Astrocyte (in vitro differentiated cells and primary cell): ENCODE data around the gene AP1B1. TPM values are rescaled to one million over a fixed set of nuclear protein-coding genes. Genes with fewer than 3 reads are reported as not detected.

Experiments used
- DNase-seq: peaks from one replicate; pipeline ENCODE4 v3.0.0-alpha.2; 2010; ENCODE audit warnings: low read depth
- FAIRE-seq: peaks from 2 replicates; lab custom pipeline; 2011; peaks lifted over from hg19 to GRCh38; lab: Jason Lieb, UNC
- H2AFZ ChIP-seq: 2 replicates; pipeline ENCODE4 v1.6.0; 2012; ENCODE audit warnings: low read depth, low read length, inconsistent platforms
- H3K27ac ChIP-seq: 2 replicates; pipeline ENCODE4 v1.5.1; 2011; ENCODE audit warnings: low read depth, low read length, inconsistent platforms
- H3K27me3 ChIP-seq: 2 replicates; pipeline ENCODE4 v1.6.0; 2011; ENCODE audit warnings: low read length, inconsistent platforms; ENCODE audit not compliant: insufficient read depth
- H3K36me3 ChIP-seq: 2 replicates; pipeline ENCODE4 v1.5.1; 2011; ENCODE audit warnings: low read length, inconsistent platforms; ENCODE audit not compliant: insufficient read depth
- H3K4me1 ChIP-seq: 2 replicates; pipeline ENCODE4 v1.5.1; 2011; ENCODE audit warnings: low read length, inconsistent platforms; ENCODE audit not compliant: insufficient read depth
- H3K4me2 ChIP-seq: 2 replicates; pipeline ENCODE4 v1.6.0; 2012; ENCODE audit warnings: low read length, inconsistent platforms
- H3K4me3 ChIP-seq: 2 replicates; pipeline ENCODE4 v1.5.1; 2011; ENCODE audit warnings: low read depth, mild to moderate bottlenecking, low read length, inconsistent platforms; ENCODE audit not compliant: insufficient read depth
- H3K79me2 ChIP-seq: 2 replicates; pipeline ENCODE4 v1.6.0; 2012; ENCODE audit warnings: mild to moderate bottlenecking, low read length, inconsistent platforms; ENCODE audit not compliant: insufficient read depth
- H3K9ac ChIP-seq: 2 replicates; pipeline ENCODE4 v1.6.0; 2012; ENCODE audit warnings: mild to moderate bottlenecking, low read length, inconsistent platforms
- H3K9me3 ChIP-seq: 2 replicates; pipeline ENCODE4 v1.5.1; 2012; ENCODE audit warnings: low read depth, mild to moderate bottlenecking, low read length, inconsistent platforms; ENCODE audit not compliant: insufficient read depth
- H4K20me1 ChIP-seq: 2 replicates; pipeline ENCODE4 v1.6.0; 2012; ENCODE audit warnings: low read length, inconsistent platforms; ENCODE audit not compliant: insufficient read depth
- H3K27ac Mint-ChIP-seq: one replicate; pipeline ENCODE4 v1.8.0; 2021; ENCODE audit warnings: mild to moderate bottlenecking, mixed read lengths; ENCODE audit not compliant: unreplicated experiment
- H3K27me3 Mint-ChIP-seq: one replicate; pipeline ENCODE4 v1.8.0; 2021; ENCODE audit warnings: low read depth, mixed read lengths; ENCODE audit not compliant: unreplicated experiment
- H3K36me3 Mint-ChIP-seq: one replicate; pipeline ENCODE4 v1.8.0; 2021; ENCODE audit warnings: low read depth, mixed read lengths; ENCODE audit not compliant: unreplicated experiment
- H3K4me1 Mint-ChIP-seq: one replicate; pipeline ENCODE4 v1.8.0; 2021; ENCODE audit warnings: low read depth, mixed read lengths; ENCODE audit not compliant: unreplicated experiment
- H3K4me3 Mint-ChIP-seq: one replicate; pipeline ENCODE4 v1.8.0; 2021; ENCODE audit warnings: mild to moderate bottlenecking, moderate library complexity, mixed read lengths; ENCODE audit not compliant: unreplicated experiment
- H3K9me3 Mint-ChIP-seq: one replicate; pipeline ENCODE4 v1.8.0; 2021; ENCODE audit warnings: mild to moderate bottlenecking, mixed read lengths; ENCODE audit not compliant: unreplicated experiment
- EZH2 ChIP-seq: IDR thresholded peaks from 2 replicates; pipeline ENCODE4 v1.6.1; 2012; ENCODE audit warnings: mild to moderate bottlenecking, low read length, inconsistent platforms; ENCODE audit not compliant: insufficient read depth
- total RNA-seq: library from RNA; stranded (reverse); gene quantifications from 2 replicates; pipeline ENCODE4 v1.2.1, GENCODE V29; 2021
- TF ChIP-seq, protein P1 (sequence below): IDR thresholded peaks from 2 replicates; pipeline ENCODE4 v1.5.1; 2011; ENCODE audit warnings: low read depth, mild to moderate bottlenecking, inconsistent platforms, low read length, moderate library complexity; ENCODE audit not compliant: insufficient read depth

Gene AP1B1
- total RNA-seq, 1 donor from 2014 or later: 69.5 TPM

DNA sequence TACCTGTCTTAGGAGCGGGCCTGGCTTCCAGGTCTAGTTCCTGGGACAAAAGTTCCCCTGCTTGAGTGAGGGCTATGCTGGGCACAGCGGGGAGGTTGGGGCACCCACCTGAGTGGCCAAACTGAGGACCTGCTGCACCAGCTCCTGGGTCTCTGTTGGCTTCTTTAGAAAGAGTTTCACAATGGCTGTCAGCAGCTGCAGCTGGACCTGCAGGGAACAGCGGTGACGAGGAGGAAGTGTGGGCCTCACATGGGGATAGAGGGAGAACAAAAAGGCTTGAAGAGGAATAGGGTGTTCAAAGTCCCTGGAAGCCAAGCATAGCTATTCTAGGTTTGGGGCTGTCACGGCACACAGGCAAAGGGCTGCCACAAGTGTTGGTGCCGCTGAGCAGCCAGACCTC is 46.2 kb downstream of the AP1B1 start:
- no peak overlapping the region for H3K27ac Mint-ChIP-seq
- H3K9me3 Mint-ChIP-seq: no peaks in the 10 kb centered on the region
- H3K27me3 Mint-ChIP-seq: no peaks in the 10 kb centered on the region

DNA sequence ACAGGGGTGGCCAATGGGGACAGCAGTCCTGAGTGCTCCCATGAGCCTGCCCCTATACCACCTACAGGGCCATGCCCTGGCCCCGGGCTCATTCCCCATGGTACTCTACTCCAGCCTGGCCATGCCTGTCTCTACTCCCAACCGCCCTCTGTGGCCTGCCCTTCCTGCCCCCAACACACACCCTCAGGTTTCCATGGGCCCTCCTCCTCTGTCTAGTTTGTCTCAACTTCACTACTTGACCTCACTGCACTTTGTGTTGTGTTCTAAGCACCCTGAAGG is 46.6 kb downstream of the AP1B1 start:
- Mint-ChIP-seq H3K4me1 (peaks cover 8% of the 10 kb centered on the region), H3K9me3 (no peaks in the 10 kb centered on the region), H3K27ac (no peak overlapping the region), H3K36me3 (peaks cover 31% of the 10 kb centered on the region), H3K27me3 (no peaks in the 10 kb centered on the region), H3K4me3 (no peak overlapping the region)
- Histone ChIP-seq H3K4me3 (no peak overlapping the region), H3K79me2 (no peaks in the 10 kb centered on the region), H3K4me1 (peaks cover 21% of the 10 kb centered on the region), H3K9me3 (no peaks in the 10 kb centered on the region), H3K27ac (no peak overlapping the region), H3K4me2 (no peak overlapping the region), H4K20me1 (peaks cover 37% of the 10 kb centered on the region), H3K9ac (no peak overlapping the region), H2AFZ (no peak overlapping the region), H3K36me3 (peaks cover 21% of the 10 kb centered on the region), H3K27me3 (no peaks in the 10 kb centered on the region)
- DNase-seq: no peak
- FAIRE-seq: no peak
- TF ChIP-seq EZH2: no peak
- TF ChIP-seq, protein P1, sequence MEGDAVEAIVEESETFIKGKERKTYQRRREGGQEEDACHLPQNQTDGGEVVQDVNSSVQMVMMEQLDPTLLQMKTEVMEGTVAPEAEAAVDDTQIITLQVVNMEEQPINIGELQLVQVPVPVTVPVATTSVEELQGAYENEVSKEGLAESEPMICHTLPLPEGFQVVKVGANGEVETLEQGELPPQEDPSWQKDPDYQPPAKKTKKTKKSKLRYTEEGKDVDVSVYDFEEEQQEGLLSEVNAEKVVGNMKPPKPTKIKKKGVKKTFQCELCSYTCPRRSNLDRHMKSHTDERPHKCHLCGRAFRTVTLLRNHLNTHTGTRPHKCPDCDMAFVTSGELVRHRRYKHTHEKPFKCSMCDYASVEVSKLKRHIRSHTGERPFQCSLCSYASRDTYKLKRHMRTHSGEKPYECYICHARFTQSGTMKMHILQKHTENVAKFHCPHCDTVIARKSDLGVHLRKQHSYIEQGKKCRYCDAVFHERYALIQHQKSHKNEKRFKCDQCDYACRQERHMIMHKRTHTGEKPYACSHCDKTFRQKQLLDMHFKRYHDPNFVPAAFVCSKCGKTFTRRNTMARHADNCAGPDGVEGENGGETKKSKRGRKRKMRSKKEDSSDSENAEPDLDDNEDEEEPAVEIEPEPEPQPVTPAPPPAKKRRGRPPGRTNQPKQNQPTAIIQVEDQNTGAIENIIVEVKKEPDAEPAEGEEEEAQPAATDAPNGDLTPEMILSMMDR: no peak

More for the DNA sequence above, 46.2 kb downstream of the AP1B1 start:
- Histone ChIP-seq H3K9me3 (no peaks in the 10 kb centered on the region), H4K20me1 (peaks cover 37% of the 10 kb centered on the region), H3K9ac (no peak overlapping the region), H3K4me2 (no peak overlapping the region), H3K79me2 (no peaks in the 10 kb centered on the region), H3K27ac (no peak overlapping the region), H3K4me1 (peaks cover 21% of the 10 kb centered on the region), H3K4me3 (no peak overlapping the region), H3K36me3 (peaks cover 25% of the 10 kb centered on the region), H3K27me3 (no peaks in the 10 kb centered on the region), H2AFZ (no peak overlapping the region)
- Mint-ChIP-seq H3K36me3 (peaks cover 31% of the 10 kb centered on the region), H3K4me1 (peaks cover 8% of the 10 kb centered on the region), H3K4me3 (no peak overlapping the region)
- DNase-seq (no peak), FAIRE-seq (no peak)
- TF ChIP-seq, protein P1: no peak
- no peak for TF ChIP-seq EZH2

DNA sequence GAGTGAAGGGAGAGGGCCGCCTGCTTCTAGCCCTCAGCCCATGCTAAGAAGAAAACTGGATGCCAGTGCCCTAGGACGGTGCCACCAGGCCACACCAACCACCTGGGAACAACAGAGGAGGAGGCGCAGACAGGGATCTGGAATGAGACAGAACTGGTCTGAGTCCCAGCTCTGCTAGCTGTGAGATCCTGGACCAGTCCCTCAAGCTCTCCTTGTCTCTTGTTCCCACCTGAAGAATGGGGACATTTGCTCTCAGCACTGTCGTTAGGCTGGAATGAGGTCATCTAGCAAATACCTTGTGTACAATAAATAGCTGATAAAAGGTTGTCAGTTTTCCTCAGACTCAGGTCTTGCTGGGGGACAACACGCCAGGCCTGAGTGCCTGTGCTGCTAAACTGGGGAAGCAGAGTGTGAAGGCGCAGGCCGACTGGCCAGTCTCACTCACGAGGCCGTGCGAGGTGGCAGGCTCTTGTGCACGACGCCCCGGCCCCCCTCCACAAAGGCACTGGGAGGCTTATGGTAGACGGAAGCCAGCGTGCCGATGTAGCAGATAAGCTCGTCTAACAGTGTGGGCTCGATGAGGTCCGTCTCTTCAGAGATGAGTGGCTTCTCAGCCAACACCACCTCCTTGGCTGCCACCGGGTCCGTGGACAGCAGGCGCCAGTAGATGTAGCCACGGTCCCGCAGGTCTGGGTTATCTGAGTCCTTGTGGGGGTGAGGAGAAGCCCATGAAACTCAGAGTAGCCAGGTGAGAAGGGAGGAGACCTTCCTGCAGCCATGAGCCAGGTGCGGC is 47.1 kb downstream of the AP1B1 start:
- Mint-ChIP-seq H3K27me3 (no peaks in the 10 kb centered on the region), H3K9me3 (no peaks in the 10 kb centered on the region), H3K27ac (no peak overlapping the region), H3K4me3 (no peak overlapping the region), H3K36me3 (peaks cover 33% of the 10 kb centered on the region), H3K4me1 (peaks cover 8% of the 10 kb centered on the region)
- Histone ChIP-seq H3K4me2 (no peak overlapping the region), H3K36me3 (peaks cover 19% of the 10 kb centered on the region), H3K9me3 (no peaks in the 10 kb centered on the region), H3K79me2 (no peaks in the 10 kb centered on the region), H3K4me3 (no peak overlapping the region), H3K4me1 (peaks cover 21% of the 10 kb centered on the region), H3K27me3 (no peaks in the 10 kb centered on the region), H3K27ac (no peak overlapping the region), H2AFZ (no peak overlapping the region), H4K20me1 (peaks cover 37% of the 10 kb centered on the region), H3K9ac (no peak overlapping the region)
- DNase-seq: no peak
- no peak for FAIRE-seq
- TF ChIP-seq, protein P1: no peak
- no peak for TF ChIP-seq EZH2
